Kidney glomerular epithelial cell (primary cell): Measurements from ENCODE around the gene DNAJB14.

Experiments
- DNase-seq: peaks from one replicate; lab custom pipeline; 2025; lab: John Stamatoyannopoulos, UW

Gene DNAJB14

DNA sequence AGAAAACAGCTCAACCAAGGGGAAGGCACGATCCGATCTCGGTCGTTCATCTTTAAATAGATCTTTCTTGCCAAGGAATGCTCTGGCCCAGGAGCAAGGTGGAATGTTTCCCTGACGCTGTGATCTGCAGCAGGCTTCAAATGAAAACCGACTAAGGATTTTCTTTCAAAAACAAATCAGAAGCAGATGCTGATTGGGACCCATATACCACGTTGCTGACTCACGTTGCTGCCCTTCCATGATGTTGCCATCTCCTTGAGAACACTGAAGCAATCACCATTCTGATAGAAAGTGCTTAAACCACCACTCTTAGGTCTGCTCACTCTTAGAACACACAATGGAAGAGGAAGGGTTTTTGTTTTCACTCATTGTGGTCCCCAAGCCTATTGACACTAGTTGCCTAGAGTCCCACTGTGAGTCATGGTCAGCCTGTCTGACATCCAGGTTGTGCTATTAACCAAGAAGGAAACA, 78.3 kb downstream of the DNAJB14 start:
- DNase-seq: no peak

GRCh38 chr4:99863804-99864203, 82.6 kb downstream of the DNAJB14 start:
- DNase-seq: no peak

DNA sequence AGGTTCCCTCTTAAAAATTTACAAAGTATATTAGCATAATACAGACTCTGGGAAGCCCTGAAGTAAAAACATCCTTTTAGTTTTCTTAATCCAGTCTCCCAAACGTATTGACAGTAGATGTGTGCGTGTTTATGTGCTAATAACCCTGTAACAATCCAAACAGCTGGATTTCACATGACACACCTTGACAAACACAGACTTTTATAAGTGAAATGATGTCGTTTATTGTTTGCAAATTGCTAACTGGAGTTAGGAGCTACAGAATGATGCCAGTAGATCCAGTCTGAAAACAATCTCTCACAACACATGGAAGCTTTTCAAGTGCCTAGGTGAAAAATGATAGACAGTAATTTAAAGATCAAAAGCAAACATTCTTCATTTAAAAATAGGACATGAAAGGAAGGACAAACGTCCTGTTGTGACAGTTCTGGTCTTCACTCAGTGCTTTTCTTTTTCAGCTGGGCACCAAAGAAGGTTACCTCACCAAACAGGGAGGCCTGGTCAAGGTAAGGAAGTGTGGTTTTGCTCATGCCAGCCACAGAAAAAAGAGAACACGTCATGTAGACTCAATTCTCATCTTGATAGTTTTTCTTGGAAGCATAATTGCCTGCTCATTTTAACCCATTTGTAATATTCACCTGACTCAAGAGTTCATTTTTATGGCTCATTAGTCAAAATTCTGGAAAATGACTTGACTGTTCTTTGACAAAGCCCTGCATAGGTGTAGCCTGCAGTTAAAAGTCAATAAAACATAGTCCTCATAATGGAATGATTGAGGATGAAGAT, 85.1 kb downstream of the DNAJB14 start:
- no peak for DNase-seq

GRCh38 chr4:99860521-99860920, 85.9 kb downstream of the DNAJB14 start:
- no peak for DNase-seq

- no peak for DNase-seq
Observed at GRCh38 chr4:99859618-99860017, 86.8 kb downstream of the DNAJB14 start.

GRCh38 chr4:99857307-99857706, 89.1 kb downstream of the DNAJB14 start:
- no peak for DNase-seq

GRCh38 chr4:99856166-99856565, 90.3 kb downstream of the DNAJB14 start:
- peak; percentile 24 for DNase-seq

DNA sequence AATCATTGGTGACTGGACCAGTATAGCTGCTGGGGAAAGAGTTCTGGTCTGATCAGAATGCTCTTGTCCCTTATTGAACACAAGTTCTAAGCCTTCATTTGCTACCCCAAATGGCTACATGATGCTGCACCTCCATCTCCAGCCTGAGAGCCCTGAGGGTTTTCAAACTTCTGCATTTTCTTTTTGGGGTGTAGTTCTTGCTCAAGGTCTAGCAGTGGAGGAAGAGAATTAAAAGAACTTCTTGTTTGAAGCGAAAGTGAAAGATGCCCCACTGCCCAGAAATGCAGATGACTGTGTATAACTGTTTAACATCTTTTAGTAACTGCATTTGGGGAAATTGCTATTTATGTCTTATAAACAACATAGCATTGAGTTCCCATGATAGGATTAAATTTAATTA, 90.7 kb downstream of the DNAJB14 start:
- DNase-seq: no peak

- no peak for DNase-seq
Observed at GRCh38 chr4:99853999-99854398, 92.4 kb downstream of the DNAJB14 start.

- no peak for DNase-seq
Observed at GRCh38 chr4:99853190-99853589, 93.2 kb downstream of the DNAJB14 start.

GRCh38 chr4:99852199-99852749, 94.1 kb downstream of the DNAJB14 start:
- DNase-seq: no peak

DNA sequence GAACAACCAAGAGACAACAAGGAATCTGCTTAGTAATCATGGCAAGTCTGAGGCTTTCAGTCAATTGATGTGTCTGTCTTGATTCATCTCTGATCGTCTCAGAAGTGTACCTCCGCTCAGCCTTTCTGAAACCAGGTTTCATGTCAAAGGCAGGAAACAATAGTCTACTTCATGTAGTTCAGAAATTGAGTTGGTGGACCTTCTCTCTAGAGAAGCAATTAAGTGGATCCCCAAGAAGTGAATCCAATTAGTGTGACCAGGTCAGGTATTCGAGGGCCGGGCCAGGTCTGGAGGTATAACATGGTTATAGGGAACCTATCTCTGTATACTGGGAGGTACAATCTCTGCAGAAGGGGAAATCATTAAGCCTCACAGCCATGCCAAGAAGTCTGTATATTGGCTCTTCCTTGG, 97.8 kb downstream of the DNAJB14 start:
- no peak for DNase-seq

DNA sequence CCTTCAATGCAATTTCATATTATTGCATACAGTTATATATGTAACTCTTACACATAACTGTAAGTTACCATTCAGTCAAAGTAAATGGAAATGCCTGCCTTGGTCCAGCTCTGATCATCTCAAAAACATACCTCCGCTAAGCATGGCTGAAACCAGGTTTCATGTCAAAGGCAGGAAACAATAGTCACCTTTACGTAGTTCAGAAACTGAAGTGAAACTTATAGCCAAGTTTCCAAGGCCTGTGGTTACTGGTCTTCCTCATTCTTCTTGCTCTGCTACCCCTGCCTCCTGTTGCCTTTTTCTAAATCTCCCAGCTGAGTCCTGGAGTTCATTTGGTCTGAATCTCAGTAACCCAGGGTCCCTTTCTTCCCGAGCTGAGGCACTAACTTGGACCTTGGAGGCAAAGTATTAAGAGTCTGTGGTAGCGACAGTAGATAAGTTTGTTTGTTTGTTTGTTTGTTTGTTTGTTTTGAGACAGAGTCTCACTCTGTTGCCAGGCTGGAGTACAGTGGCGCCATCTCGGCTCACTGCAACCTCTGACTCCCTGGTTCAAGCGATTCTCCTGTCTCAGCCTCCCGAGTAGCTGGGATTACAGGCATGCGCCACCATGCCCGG, 98.9 kb downstream of the DNAJB14 start:
- DNase-seq: no peak

DNA sequence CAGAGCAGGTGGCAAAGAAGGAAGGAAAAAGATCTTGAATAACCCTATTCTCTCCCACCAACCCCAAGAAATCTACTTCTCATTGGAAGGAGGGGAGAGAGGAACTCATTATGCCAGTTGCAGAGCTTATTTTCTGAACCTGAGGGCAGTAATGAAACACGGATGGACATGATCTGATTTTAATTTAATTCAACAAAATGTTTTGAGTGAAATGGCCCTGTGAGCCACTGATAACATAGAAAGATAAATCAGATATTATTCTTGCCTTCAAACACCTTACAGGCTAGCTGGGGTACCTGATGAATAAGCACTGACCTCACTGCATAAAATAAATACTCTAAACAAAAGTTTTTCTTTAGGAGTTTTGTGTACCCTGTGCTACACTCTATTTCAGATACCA, 99.5 kb downstream of the DNAJB14 start:
- DNase-seq: no peak
